GM12878 (cell line): ENCODE data around the gene MEIS1. TPM values are rescaled to one million over a fixed set of nuclear protein-coding genes. Genes with fewer than 3 reads are reported as not detected.

Experiments used
- ATAC-seq: fragments of 200-7000 bp; cut with Tn5 transposase; 3 replicates; pipeline ENCODE4 v1.9.1; 2020; ENCODE audit warnings: mild to moderate bottlenecking, moderate library complexity
- BruUV-seq: library from RNA; stranded (reverse); fragments of 400-500 nt; replicated peaks from 2 replicates; lab custom pipeline; 2021; lab: Mats Ljungman, UMichigan
- CTCF ChIA-PET: fragments of 300-600 bp; sonication (Branson Sonifier 250); formaldehyde crosslinking; extraction: SDS; loops from one replicate; lab custom pipeline; 2021; ENCODE audit warnings: inconsistent platforms; lab: Yijun Ruan, JAX
- POLR2A ChIA-PET: fragments of 350-600 bp; formaldehyde crosslinking; extraction: SDS; loops from one replicate; lab custom pipeline; 2021; ENCODE audit warnings: inconsistent platforms; lab: Charles Lee
- RAD21 ChIA-PET: fragments of 300-600 bp; sonication (Branson Sonifier 250); formaldehyde crosslinking; loops from one replicate; lab custom pipeline; 2023; ENCODE audit warnings: antibody characterized with exemption; ENCODE audit not compliant: unreplicated experiment; lab: Charles Lee
- SMC1A ChIA-PET: fragments of 300-600 bp; sonication (Branson Sonifier 250); formaldehyde crosslinking; loops from one replicate; lab custom pipeline; 2023; ENCODE audit not compliant: unreplicated experiment, uncharacterized antibody; lab: Charles Lee
- DNase-seq: peaks from one replicate; pipeline ENCODE4 v3.0.0-alpha.2; 2011; ENCODE audit warnings: low read depth, low spot score
- FAIRE-seq: peaks from 3 replicates; lab custom pipeline; 2011; peaks lifted over from hg19 to GRCh38; lab: Jason Lieb, UNC
- H2AFZ ChIP-seq: 2 replicates; pipeline ENCODE4 v1.6.0; 2011; ENCODE audit warnings: low read depth, low read length, control low read depth; ENCODE audit not compliant: control insufficient read depth
- H3K27ac ChIP-seq: 2 replicates; pipeline ENCODE4 v1.5.1; 2011; ENCODE audit warnings: control low read depth; ENCODE audit not compliant: control insufficient read depth, insufficient read depth
- H3K27me3 ChIP-seq, 2 experiments: replicated peaks in 1 of 2; 2 replicates each; pipeline versions ENCODE4 v1.6.0 to v1.6.1; 2011; ENCODE audit warnings: low read length in 1 of 2; ENCODE audit not compliant: control insufficient read depth in 2 of 2, insufficient read depth in 2 of 2
- H3K36me3 ChIP-seq, 2 experiments: 2 replicates each; pipeline ENCODE4 v1.5.1; 2011; ENCODE audit warnings: low read length in 1 of 2; ENCODE audit not compliant: control insufficient read depth in 2 of 2, insufficient read depth in 2 of 2
- H3K4me1 ChIP-seq: 2 replicates; pipeline ENCODE4 v1.6.1; 2011; ENCODE audit warnings: mild to moderate bottlenecking, low read length, moderate library complexity, mixed read lengths; ENCODE audit not compliant: control insufficient read depth, insufficient read depth
- H3K4me2 ChIP-seq: 2 replicates; pipeline ENCODE4 v1.6.0; 2011; ENCODE audit warnings: control low read depth; ENCODE audit not compliant: control insufficient read depth, insufficient read depth
- H3K4me3 ChIP-seq: fragments of 200-600 bp; sonication (generic); 2 replicates; pipeline ENCODE4 v1.5.1; 2016
- H3K79me2 ChIP-seq: 2 replicates; pipeline ENCODE4 v1.6.0; 2011; ENCODE audit warnings: low read length; ENCODE audit not compliant: control insufficient read depth, insufficient read depth
- H3K9ac ChIP-seq: 2 replicates; pipeline ENCODE4 v1.8.0; 2011; ENCODE audit warnings: low read length, control low read depth, mixed read lengths; ENCODE audit not compliant: control insufficient read depth, insufficient read depth
- H3K9me3 ChIP-seq: replicated peaks from 3 replicates; pipeline ENCODE4 v1.5.1; 2011; ENCODE audit warnings: mild to moderate bottlenecking, low read length; ENCODE audit not compliant: control insufficient read depth, insufficient read depth
- H4K20me1 ChIP-seq: 2 replicates; pipeline ENCODE4 v1.6.0; 2011; ENCODE audit not compliant: control insufficient read depth, insufficient read depth
- CBX3 ChIP-seq: fragments of 200-600 bp; sonication (generic); IDR thresholded peaks from 2 replicates; pipeline ENCODE4 v1.6.1; 2016; ENCODE audit warnings: low read depth, borderline replicate concordance
- ESRRA ChIP-seq: IDR thresholded peaks from 2 replicates; pipeline ENCODE4 v1.6.1; 2012; ENCODE audit warnings: mild to moderate bottlenecking, low read length, improper control_type of control experiment
- GABPA ChIP-seq: IDR thresholded peaks from 2 replicates; pipeline ENCODE4 v1.6.1; 2014; ENCODE audit warnings: antibody characterized with exemption, low read depth, mild to moderate bottlenecking, inconsistent platforms
- GATAD2B ChIP-seq: fragments of 450-650 bp; conservative IDR thresholded peaks from 2 replicates; pipeline ENCODE4 v1.6.1; 2017; ENCODE audit warnings: low read depth, mild to moderate bottlenecking, moderate library complexity
- HCFC1 ChIP-seq: fragments of 150-350 bp; IDR thresholded peaks from 2 replicates; pipeline ENCODE4 v1.6.1; 2014; ENCODE audit warnings: low read length
- IRF5 ChIP-seq: fragments of 450-650 bp; IDR thresholded peaks from 2 replicates; pipeline ENCODE4 v1.6.1; 2017; ENCODE audit warnings: borderline replicate concordance
- KLF5 ChIP-seq: fragments of 450-650 bp; IDR thresholded peaks from 2 replicates; pipeline ENCODE4 v1.6.1; 2014; ENCODE audit warnings: mild to moderate bottlenecking; ENCODE audit not compliant: partially characterized antibody
- SKIL ChIP-seq: fragments of 450-650 bp; IDR thresholded peaks from 2 replicates; pipeline ENCODE4 v1.6.1; 2017; ENCODE audit warnings: mild to moderate bottlenecking, low read depth, inconsistent platforms; ENCODE audit not compliant: poor library complexity, severe bottlenecking
- SMAD1 ChIP-seq: fragments of 450-650 bp; IDR thresholded peaks from 2 replicates; pipeline ENCODE4 v1.6.1; 2018; ENCODE audit warnings: mild to moderate bottlenecking, low read depth; ENCODE audit not compliant: partially characterized antibody
- TCF7 ChIP-seq: IDR thresholded peaks from 2 replicates; pipeline ENCODE4 v1.6.1; 2014; ENCODE audit warnings: antibody characterized with exemption, borderline replicate concordance
- USF1 ChIP-seq: IDR thresholded peaks from 2 replicates; pipeline ENCODE4 v1.6.1; 2011; ENCODE audit warnings: borderline replicate concordance, low read depth, mild to moderate bottlenecking, moderate library complexity, mixed read lengths, low read length; ENCODE audit not compliant: insufficient read depth; ENCODE audit errors: extremely low read length
- ZBTB33 ChIP-seq: fragments of 450-650 bp; IDR thresholded peaks from 2 replicates; pipeline ENCODE4 v1.6.1; 2017; ENCODE audit warnings: mild to moderate bottlenecking
- WGBS: methylation state at CpG from one replicate; pipeline ENCODE4 v1.1.6; 2016; ENCODE audit warnings: low lambda C conversion rate; ENCODE audit not compliant: insufficient replicate concordance, insufficient coverage; ENCODE audit errors: missing lambda C conversion rate; 5-methylcytosine and 5-hydroxymethylcytosine counted together
- in situ Hi-C: fragments of 300-500 bp; cut with MboI; formaldehyde crosslinking; loops from 9 replicates; pipeline ENCODE4 v1.14.3; 2018; ENCODE audit warnings: mixed read lengths
- intact Hi-C: fragments of 100-400 bp; cut with micrococcal nuclease; formaldehyde crosslinking; loops from one replicate; pipeline ENCODE4 v1.14.2; 2022; ENCODE audit not compliant: unreplicated experiment
- polyA plus RNA-seq, 11 experiments: library from polyadenylated mRNA; depleted of rRNA in 4 of 11; unstranded in 6 of 11; stranded (reverse) in 5 of 11; fragments of >200 nt; fragmentation: Nextera tagmentation in 4 of 11; fragmentation: Illumina TruSeq in 1 of 11; extraction: Ambion mirVana in 4 of 11; extraction: Trizol in 1 of 11; gene quantifications; 1 replicate in 1 of 11; 2 replicates in 10 of 11; pipeline versions ENCODE4 v1.2.1 to v1.2.3, GENCODE V29; 2011 to 2016; ENCODE audit warnings: inconsistent platforms in 2 of 11, missing spikeins in 2 of 11, low read depth in 1 of 11
- total RNA-seq, 4 experiments: library from RNA; depleted of rRNA in 3 of 4; stranded (reverse); fragments of >200 nt in 3 of 4; fragmentation: Illumina TruSeq in 1 of 4; extraction: Trizol in 1 of 4; gene quantifications; 2 replicates each; pipeline versions ENCODE4 v1.2.1 to v1.2.3, GENCODE V29; 2013 to 2021

Gene MEIS1
- total and polyA plus RNA-seq, 10 of the 15 experiments (the other 5 are each of a cell fraction or from before 2014, with no cell fraction given) = 0.04 to 0.31 (median 0.14) TPM; not detected in 6

GRCh38 chr2:66455490-66455889 is 20.6 kb downstream of the MEIS1 start:
- TF ChIP-seq GABPA = no peak
- TF ChIP-seq HCFC1 = no peak
- no peak for TF ChIP-seq GATAD2B
- no peak for TF ChIP-seq CBX3
- no peak for TF ChIP-seq ESRRA
- no peak for TF ChIP-seq USF1
- TF ChIP-seq SMAD1 = no peak
- TF ChIP-seq ZBTB33 = no peak
- no peak for TF ChIP-seq SKIL
- TF ChIP-seq KLF5 = no peak
- TF ChIP-seq TCF7 = no peak
- no peak for TF ChIP-seq IRF5
- ChIA-PET RAD21 (no interaction called here), POLR2A (no interaction called here), CTCF (no interaction called here), SMC1A (no interaction called here)
- WGBS = 24% methylated on average over 2 of the region's 2 CpGs
- H3K9me3 ChIP-seq = no peaks in the 10 kb centered on the region
- H3K27me3 ChIP-seq = peaks cover 0 to 2% of the 10 kb centered on the region in 2 experiments; a peak in 2 of 4 replicates
- no peaks in the 10 kb centered on the region for H3K36me3 ChIP-seq
- H4K20me1 ChIP-seq = no peaks in the 10 kb centered on the region
- no peak for ATAC-seq
- BruUV-seq = no TSS peak
- DNase-seq = no peak
- no peak for FAIRE-seq
- H2AFZ ChIP-seq = no peak overlapping the region
- H3K79me2 ChIP-seq = no peaks in the 10 kb centered on the region
- intact Hi-C loops (no loop called here), in situ Hi-C loops (no loop called here)
- H3K4me2 ChIP-seq = no peak overlapping the region
- no peaks in the 10 kb centered on the region for H3K4me1 ChIP-seq
- no peak overlapping the region for H3K27ac ChIP-seq
- H3K4me3 ChIP-seq = no peak overlapping the region
- no peak overlapping the region for H3K9ac ChIP-seq
